ENCODE results near the gene B4GALT4. TPM values are rescaled to one million over a fixed set of nuclear protein-coding genes. Genes with fewer than 3 reads are reported as not detected.

B4GALT4 gene
- total and polyA plus RNA-seq, 2 donors (not counting 3 experiments of a cell fraction or from before 2014, with no cell fraction given): 3.7 to 7.1 TPM

GRCh38 chr3:119211803-119212202 is 28.9 kb downstream of the B4GALT4 start:
- TF ChIP-seq EZH2 (IDR thresholded peaks at IDR 0.05; ENCODE audit: borderline replicate concordance, low read depth, low read length, severe bottlenecking) (no peak), GATA2 (IDR thresholded peaks at IDR 0.05; ENCODE audit: insufficient read depth, insufficient read length, low read depth, low read length) (no peak), CTCF (IDR thresholded peaks at IDR 0.05; ENCODE audit: extremely low read depth in 1 of 2, insufficient read depth in 1 of 2, low read depth in 1 of 2, low read length in 2 of 2) (no peak), JUN (IDR thresholded peaks at IDR 0.05; ENCODE audit: borderline replicate concordance, insufficient read depth, insufficient read length, low read depth) (no peak), POLR2A (IDR thresholded peaks at IDR 0.05; ENCODE audit: low read depth, low read length) (no peak), POLR2AphosphoS5 (IDR thresholded peaks at IDR 0.05; ENCODE audit: insufficient read depth, low read depth, low read length) (no peak), MYC (IDR thresholded peaks at IDR 0.05; ENCODE audit: low read depth, low read length) (no peak), FOS (IDR thresholded peaks at IDR 0.05; ENCODE audit: borderline replicate concordance, insufficient read depth, low read length) (no peak)
- TF ChIP-seq, protein P1, sequence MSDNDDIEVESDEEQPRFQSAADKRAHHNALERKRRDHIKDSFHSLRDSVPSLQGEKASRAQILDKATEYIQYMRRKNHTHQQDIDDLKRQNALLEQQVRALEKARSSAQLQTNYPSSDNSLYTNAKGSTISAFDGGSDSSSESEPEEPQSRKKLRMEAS (IDR thresholded peaks at IDR 0.05; ENCODE audit: insufficient read depth, insufficient read length): no peak
- Histone ChIP-seq H3K27me3 (ENCODE audit: control insufficient read depth in 2 of 2, insufficient read depth in 2 of 2, low read length in 2 of 2) (no peaks in the 10 kb centered on the region), H3K9me1 (replicated peaks; ENCODE audit: control insufficient read depth, extremely low read depth, insufficient read depth, low read length) (no peaks in the 10 kb centered on the region), H3K79me2 (ENCODE audit: control insufficient read depth, insufficient read depth, low read length) (no peaks in the 10 kb centered on the region), H3K9me3 (replicated peaks; ENCODE audit: control insufficient read depth, insufficient read depth, low read length) (no peaks in the 10 kb centered on the region), H3K4me3 (replicated peaks in 1 of 3; ENCODE audit: insufficient read depth in 1 of 3, low read depth in 1 of 3, low read length in 3 of 3) (no peak overlapping the region), H2AFZ (ENCODE audit: low read depth, low read length) (no peak overlapping the region), H3K27ac (ENCODE audit: insufficient read depth, low read depth, low read length) (no peak overlapping the region), H4K20me1 (replicated peaks; ENCODE audit: control insufficient read depth, extremely low read depth, insufficient read depth, low read length) (no peaks in the 10 kb centered on the region), H3K4me1 (ENCODE audit: control insufficient read depth, extremely low read depth, insufficient read depth, low read length) (no peaks in the 10 kb centered on the region), H3K36me3 (ENCODE audit: control insufficient read depth in 2 of 2, extremely low read depth in 1 of 2, insufficient read depth in 2 of 2, low read length in 2 of 2) (peaks cover 8 to 10% of the 10 kb centered on the region in 2 experiments), H3K9ac (replicated peaks; ENCODE audit: extremely low read depth, insufficient read depth, low read length) (no peak overlapping the region), H3K4me2 (ENCODE audit: insufficient read depth, low read length) (no peak overlapping the region)
- FAIRE-seq (no peak), DNase-seq (ENCODE audit: low read depth, low spot score) (no peak)
- CTCF ChIA-PET: interaction anchor here (0.7 kb wide), 1 partner anchor 10 kb away, joined by 3 read pairs; no protein-coding TSS in a partner anchor
- intact Hi-C loops (cut with micrococcal nuclease): no loop called here
- dilution Hi-C loops (cut with MboI; ENCODE audit: extremely low pct_ligation_motif_present, low sequenced_read_pairs): no loop called here
- POLR2A ChIA-PET: no interaction called here
- BruUV-seq (replicated peaks): no TSS peak
